NCI-H128 (cell line): Measurements from ENCODE around the gene SP140.
"Not testable (repeated sequence)": the region's sequence is repeated elsewhere in the genome, so short reads cannot be mapped to it uniquely, and the experiment has no call there.

Experiments
- DNase-seq: peaks from one replicate; lab custom pipeline; 2025; ENCODE audit not compliant: unreplicated experiment; lab: John Stamatoyannopoulos, UW

SP140 gene

GRCh38 chr2:230224458-230224857 lies 1.1 kb upstream of the SP140 start:
- no peak for DNase-seq

GRCh38 chr2:230226051-230226551 lies 565 bp downstream of the SP140 start:
- DNase-seq: no peak

- DNase-seq: no peak
Observed at GRCh38 chr2:230227216-230227615, 1.7 kb downstream of the SP140 start.

GRCh38 chr2:230230087-230230486 lies 4.6 kb downstream of the SP140 start:
- DNase-seq: no peak

GRCh38 chr2:230230496-230231200 lies 5.1 kb downstream of the SP140 start:
- DNase-seq: no peak

- no peak for DNase-seq
Observed at GRCh38 chr2:230231251-230231650, 5.7 kb downstream of the SP140 start.

GRCh38 chr2:230234122-230234722 lies 8.7 kb downstream of the SP140 start:
- no peak for DNase-seq

- DNase-seq: no peak
Observed at GRCh38 chr2:230234845-230235244, 9.3 kb downstream of the SP140 start.

- no peak for DNase-seq
Observed at GRCh38 chr2:230244211-230244610, 18.7 kb downstream of the SP140 start.

- DNase-seq: no peak
Observed at GRCh38 chr2:230246206-230246605, 20.7 kb downstream of the SP140 start.

- DNase-seq: no peak
Observed at GRCh38 chr2:230250231-230250630, 24.7 kb downstream of the SP140 start.

- no peak for DNase-seq
Observed at GRCh38 chr2:230254152-230254881, 28.8 kb downstream of the SP140 start.

- DNase-seq: no peak
Observed at GRCh38 chr2:230256733-230257332, 31.3 kb downstream of the SP140 start.

GRCh38 chr2:230258483-230258882 lies 32.9 kb downstream of the SP140 start:
- no peak for DNase-seq

- no peak for DNase-seq
Observed at GRCh38 chr2:230262246-230262645, 36.7 kb downstream of the SP140 start.

GRCh38 chr2:230264945-230265344 lies 39.4 kb downstream of the SP140 start:
- DNase-seq: not testable (repeated sequence)

- DNase-seq: no peak
Observed at GRCh38 chr2:230266638-230267037, 41.1 kb downstream of the SP140 start.

- no peak for DNase-seq
Observed at GRCh38 chr2:230267059-230267458, 41.5 kb downstream of the SP140 start.

GRCh38 chr2:230267556-230267955 lies 42.0 kb downstream of the SP140 start:
- no peak for DNase-seq

GRCh38 chr2:230268606-230269243 lies 43.2 kb downstream of the SP140 start:
- no peak for DNase-seq

- no peak for DNase-seq
Observed at GRCh38 chr2:230269715-230270114, 44.2 kb downstream of the SP140 start.
